ENCODE results near the gene C1orf198.

Gene C1orf198

GRCh38 chr1:230894664-230895063 is 26.3 kb upstream of the C1orf198 start:
- no peak for DNase-seq (ENCODE audit: low read depth)
- H3K4me3 ChIP-seq (ENCODE audit: low read depth, low read length) = no peak overlapping the region
- TF ChIP-seq, protein P1, sequence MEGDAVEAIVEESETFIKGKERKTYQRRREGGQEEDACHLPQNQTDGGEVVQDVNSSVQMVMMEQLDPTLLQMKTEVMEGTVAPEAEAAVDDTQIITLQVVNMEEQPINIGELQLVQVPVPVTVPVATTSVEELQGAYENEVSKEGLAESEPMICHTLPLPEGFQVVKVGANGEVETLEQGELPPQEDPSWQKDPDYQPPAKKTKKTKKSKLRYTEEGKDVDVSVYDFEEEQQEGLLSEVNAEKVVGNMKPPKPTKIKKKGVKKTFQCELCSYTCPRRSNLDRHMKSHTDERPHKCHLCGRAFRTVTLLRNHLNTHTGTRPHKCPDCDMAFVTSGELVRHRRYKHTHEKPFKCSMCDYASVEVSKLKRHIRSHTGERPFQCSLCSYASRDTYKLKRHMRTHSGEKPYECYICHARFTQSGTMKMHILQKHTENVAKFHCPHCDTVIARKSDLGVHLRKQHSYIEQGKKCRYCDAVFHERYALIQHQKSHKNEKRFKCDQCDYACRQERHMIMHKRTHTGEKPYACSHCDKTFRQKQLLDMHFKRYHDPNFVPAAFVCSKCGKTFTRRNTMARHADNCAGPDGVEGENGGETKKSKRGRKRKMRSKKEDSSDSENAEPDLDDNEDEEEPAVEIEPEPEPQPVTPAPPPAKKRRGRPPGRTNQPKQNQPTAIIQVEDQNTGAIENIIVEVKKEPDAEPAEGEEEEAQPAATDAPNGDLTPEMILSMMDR (IDR thresholded peaks at IDR 0.05; ENCODE audit: low read depth, low read length, missing control alignments) = no peak

DNA sequence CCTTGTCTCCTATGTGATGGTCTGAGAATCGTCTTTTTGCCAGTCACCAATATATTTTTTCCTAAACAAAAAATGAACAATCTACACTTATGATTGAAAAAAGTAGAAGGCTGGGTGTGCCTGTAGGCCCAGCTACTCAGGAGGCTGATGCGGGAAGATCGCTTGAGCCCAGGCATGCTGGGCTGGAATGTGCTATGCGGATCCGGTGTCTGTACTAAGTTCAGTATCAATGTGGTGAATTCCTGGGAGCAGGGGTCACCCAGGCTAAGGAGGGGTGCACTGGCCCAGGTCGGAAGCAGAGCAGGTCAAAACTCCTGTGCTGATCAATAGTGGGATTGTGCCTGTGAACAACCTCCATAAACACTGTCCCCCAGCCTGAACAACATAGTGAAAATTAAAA is 25.7 kb upstream of the C1orf198 start:
- no peak for DNase-seq (ENCODE audit: low read depth)
- no peak overlapping the region for H3K4me3 ChIP-seq (ENCODE audit: low read depth, low read length)
- TF ChIP-seq, protein P1 (IDR thresholded peaks at IDR 0.05; ENCODE audit: low read depth, low read length, missing control alignments) = no peak

- no peak overlapping the region for H3K4me3 ChIP-seq (ENCODE audit: low read depth, low read length)
- TF ChIP-seq, protein P1 (IDR thresholded peaks at IDR 0.05; ENCODE audit: low read depth, low read length, missing control alignments) = no peak
- DNase-seq (ENCODE audit: low read depth) = peak; percentile 12
Measured at GRCh38 chr1:230892018-230892491, 23.7 kb upstream of the C1orf198 start.

- no peak for DNase-seq (ENCODE audit: low read depth)
- H3K4me3 ChIP-seq (ENCODE audit: low read depth, low read length) = no peak overlapping the region
- TF ChIP-seq, protein P1 (IDR thresholded peaks at IDR 0.05; ENCODE audit: low read depth, low read length, missing control alignments) = no peak
Measured at GRCh38 chr1:230891413-230891812, 23.1 kb upstream of the C1orf198 start.

- DNase-seq (ENCODE audit: low read depth) = no peak
- no peak overlapping the region for H3K4me3 ChIP-seq (ENCODE audit: low read depth, low read length)
- TF ChIP-seq, protein P1 (IDR thresholded peaks at IDR 0.05; ENCODE audit: low read depth, low read length, missing control alignments) = no peak
Measured at GRCh38 chr1:230884646-230885045, 16.3 kb upstream of the C1orf198 start.

DNA sequence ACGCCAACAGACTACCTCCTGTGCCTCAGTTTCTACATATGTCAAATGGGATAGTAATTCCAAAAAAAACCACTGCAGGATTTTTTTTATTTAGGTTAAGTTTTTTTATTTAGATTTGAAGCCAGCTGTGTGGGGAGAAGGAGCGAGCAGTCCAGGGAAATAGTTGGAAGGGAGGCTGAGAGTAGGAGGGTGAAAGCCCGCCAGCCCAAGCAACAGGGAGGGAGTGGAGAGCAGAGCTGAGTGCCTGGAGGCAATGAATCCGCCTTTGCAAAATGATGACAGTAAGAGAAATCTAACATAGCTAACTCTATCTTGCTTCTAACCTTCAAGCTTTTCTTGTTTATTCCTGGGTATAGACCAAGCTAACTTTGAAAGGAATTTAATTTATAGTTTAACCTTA is 15.6 kb upstream of the C1orf198 start:
- TF ChIP-seq, protein P1 (IDR thresholded peaks at IDR 0.05; ENCODE audit: low read depth, low read length, missing control alignments) = no peak
- DNase-seq (ENCODE audit: low read depth) = no peak
- H3K4me3 ChIP-seq (ENCODE audit: low read depth, low read length) = no peak overlapping the region

- H3K4me3 ChIP-seq (ENCODE audit: low read depth, low read length) = no peak overlapping the region
- TF ChIP-seq, protein P1 (IDR thresholded peaks at IDR 0.05; ENCODE audit: low read depth, low read length, missing control alignments) = no peak
- no peak for DNase-seq (ENCODE audit: low read depth)
Measured at GRCh38 chr1:230879778-230880177, 11.5 kb upstream of the C1orf198 start.

Data from GM12864 (cell line).